GM12892 (cell line): ENCODE results near the gene COL15A1.

ENCODE experiments used
- POLR2A ChIP-seq: IDR thresholded peaks from 2 replicates; pipeline ENCODE4 v1.6.1; 2011; ENCODE audit warnings: low read depth, low read length, control low read depth
- POLR2AphosphoS5 ChIP-seq: IDR thresholded peaks from 2 replicates; pipeline ENCODE4 v1.6.1; 2011; ENCODE audit warnings: low read depth, low read length, control low read depth
- TAF1 ChIP-seq: IDR thresholded peaks from 2 replicates; pipeline ENCODE4 v1.6.1; 2011; ENCODE audit warnings: low read depth, mild to moderate bottlenecking, control low read depth, low read length, borderline replicate concordance

DNA sequence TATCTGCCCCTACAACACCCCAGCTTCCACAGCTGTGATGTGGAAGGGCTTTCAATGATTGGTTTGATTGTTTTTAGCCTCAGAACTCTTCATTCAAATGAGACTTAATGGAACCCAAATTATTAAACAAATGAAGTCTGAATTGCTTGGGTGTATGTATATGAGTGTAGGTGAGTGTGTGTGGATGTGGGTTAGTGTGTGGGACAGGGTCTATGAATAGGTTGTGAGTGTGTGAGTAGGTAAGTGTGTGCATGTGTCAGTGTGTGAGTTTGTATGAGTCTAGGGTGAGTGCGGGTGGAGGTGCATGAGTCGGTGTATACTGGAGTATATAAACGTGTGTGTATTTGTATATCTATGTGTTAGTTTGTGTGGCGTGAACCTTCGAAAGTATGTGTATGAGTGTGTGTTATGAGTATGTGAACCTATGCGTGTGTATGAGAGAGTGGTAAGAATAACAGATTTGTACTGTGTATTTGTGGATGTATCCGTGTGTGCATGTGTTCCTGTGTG, 26.9 kb downstream of the COL15A1 start:
- TF ChIP-seq TAF1, result no peak
- no peak for TF ChIP-seq POLR2A
- no peak for TF ChIP-seq POLR2AphosphoS5
